HTR-8/SVneo (cell line): ENCODE data around the gene F2.
"Not testable (repeated sequence)": the region's sequence is repeated elsewhere in the genome, so short reads cannot be mapped to it uniquely, and the experiment has no call there.

Experiments used
- DNase-seq: peaks from one replicate; pipeline ENCODE4 v3.0.0; 2011; ENCODE audit warnings: low spot score, mixed read lengths; ENCODE audit not compliant: insufficient read length
- FAIRE-seq: peaks from 2 replicates; lab custom pipeline; 2011; peaks lifted over from hg19 to GRCh38; lab: Jason Lieb, UNC

F2 gene

DNA sequence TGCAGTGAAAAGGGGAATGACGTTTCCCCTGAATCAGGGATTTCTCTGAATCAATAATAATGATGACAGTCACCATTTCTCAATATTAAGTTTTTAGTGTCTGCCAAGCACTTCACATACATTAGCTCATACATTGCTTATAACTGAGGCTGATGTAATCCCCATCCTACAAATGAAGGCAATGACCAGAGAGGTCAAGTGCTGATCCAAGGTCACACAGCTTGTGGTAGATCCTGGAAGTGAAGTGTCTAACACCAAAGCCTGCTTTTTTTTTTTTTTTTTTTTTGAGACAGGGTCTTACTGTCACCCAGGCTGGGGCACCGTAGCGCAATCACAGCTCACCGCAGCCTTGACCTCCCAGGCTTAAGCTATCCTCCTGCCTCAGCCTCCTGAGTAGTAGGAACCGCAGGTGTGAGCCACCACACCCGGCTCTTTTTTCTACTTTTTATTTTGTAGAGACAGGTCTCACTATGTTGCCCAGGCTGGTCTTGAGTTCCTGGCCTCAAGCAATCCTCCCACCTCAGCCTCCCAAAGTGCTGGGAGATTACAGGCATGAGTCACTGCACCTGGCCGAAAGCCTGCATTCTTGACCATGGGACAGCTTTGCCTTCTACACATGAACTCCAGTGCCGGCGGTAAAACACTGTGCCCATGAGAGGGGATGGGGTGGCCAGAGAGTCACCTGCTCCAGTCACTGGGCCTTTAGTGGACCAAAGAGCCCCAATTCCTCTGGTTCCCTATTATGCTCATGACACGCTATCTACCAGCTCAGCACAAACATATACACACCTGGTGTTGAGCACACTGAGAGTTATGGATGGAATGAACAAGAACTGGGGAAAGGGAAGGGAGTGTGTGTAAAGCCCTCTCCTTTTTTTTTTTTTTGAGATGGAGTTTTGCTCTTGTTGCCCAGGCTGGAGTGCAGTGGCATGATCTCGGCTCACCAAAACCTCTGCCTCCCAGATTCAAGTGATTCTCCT lies 36.0 kb upstream of the F2 start:
- no peak for FAIRE-seq

DNA sequence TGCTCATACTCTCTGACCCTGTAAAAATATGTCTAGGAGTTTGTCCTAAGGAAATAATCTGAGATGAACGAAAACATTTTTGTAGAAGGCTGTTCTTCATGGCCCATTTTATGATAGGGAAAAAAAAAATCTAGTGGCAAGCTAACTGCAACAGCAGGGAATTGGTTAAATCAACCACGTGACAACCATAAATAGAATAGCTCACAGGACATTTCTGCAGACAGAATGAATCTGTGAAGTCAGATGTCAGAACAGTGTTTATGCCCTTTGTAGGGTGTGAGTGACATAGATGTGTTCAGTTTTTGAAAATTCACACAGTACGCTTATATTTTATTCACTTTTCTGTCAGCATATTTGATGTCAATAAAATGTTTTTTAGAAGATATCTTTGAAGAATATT lies 34.6 kb upstream of the F2 start:
- no peak for FAIRE-seq

More for the DNA sequence above, 36.0 kb upstream of the F2 start:
- DNase-seq = no peak

DNA sequence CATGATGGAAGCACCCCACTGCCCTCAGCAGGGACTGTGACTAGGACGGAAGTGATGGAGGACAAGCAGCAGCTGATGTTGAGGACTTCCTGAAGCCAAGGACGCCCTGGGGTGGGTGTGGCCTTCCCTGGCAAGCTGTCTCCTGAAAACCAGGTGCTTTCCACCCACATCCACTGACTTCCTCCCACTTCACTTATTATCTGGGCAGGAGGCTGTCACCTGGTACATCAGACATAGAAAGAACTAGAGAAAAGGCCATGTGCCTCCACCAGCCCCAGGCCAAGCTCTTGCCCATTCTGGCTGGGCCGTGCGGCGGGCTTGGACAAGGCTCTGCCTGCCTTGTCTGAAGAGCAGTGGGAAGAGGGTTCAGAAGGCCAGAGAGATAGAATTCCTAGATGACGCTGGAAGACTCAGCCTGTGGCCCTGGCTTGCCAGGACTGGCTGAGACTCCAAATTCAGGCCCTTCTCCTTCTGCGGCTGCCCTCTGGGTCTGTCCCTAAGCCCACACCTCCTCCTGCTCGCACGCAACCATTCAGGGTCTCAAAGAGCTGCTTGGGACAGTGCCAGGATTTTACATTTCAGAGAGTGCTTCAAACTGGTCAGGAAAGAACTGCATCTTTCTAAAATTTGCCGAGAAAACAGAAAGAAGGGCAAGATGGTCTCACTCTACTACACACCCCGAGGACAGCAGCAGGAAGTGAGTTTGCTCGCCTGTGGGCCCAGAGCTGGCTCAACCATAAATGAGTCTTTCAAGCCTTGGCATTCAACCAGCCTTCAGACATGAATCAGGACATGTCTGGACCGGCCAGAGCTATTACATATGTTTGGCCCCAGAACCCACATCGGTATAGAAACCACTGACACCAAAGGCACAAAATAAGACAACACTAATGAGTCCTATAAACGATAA lies 31.9 kb upstream of the F2 start:
- FAIRE-seq (no peak), DNase-seq (no peak)

More for the DNA sequence above, 34.6 kb upstream of the F2 start:
- DNase-seq = no peak

DNA sequence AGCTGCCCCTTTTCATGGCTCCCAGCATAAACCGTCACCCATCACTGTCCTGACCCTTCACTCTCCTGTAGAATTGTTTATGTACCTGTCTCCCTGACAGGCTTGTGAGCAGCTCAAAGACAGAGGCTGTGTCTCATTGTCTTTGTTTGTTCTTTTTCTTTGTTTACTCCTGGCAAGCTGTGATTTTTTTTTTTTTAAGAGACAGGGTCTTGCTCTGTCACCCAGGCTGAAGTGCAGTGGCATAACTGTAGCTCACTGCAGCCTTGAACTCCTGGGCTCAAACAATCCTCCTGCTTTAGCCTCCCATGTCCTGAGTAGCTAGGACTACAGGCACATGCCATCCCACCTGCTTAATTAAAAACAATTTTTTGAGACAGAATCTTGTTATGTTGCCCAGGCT lies 28.3 kb upstream of the F2 start:
- no peak for FAIRE-seq

DNA sequence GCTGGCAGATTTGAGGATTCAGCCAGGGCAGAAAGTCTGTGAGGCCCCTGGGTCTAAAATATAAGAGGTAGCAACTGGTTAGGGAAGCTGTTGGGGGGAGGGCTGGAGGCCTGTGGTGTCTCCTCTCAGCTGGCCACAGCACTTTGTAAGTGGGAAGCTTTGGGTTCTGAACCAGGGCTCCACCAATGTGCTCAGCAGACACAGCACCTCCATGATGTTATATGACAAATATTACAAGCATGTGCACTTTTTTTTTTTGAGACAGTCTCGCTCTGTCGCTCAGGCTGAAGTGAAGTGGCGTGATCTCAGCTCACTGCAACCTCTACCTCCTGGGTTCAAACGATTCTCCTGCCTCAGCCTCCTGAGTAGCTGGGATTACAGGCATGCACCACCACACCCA lies 26.6 kb upstream of the F2 start:
- no peak for FAIRE-seq
- DNase-seq = no peak

More for the DNA sequence above, 28.3 kb upstream of the F2 start:
- no peak for DNase-seq

DNA sequence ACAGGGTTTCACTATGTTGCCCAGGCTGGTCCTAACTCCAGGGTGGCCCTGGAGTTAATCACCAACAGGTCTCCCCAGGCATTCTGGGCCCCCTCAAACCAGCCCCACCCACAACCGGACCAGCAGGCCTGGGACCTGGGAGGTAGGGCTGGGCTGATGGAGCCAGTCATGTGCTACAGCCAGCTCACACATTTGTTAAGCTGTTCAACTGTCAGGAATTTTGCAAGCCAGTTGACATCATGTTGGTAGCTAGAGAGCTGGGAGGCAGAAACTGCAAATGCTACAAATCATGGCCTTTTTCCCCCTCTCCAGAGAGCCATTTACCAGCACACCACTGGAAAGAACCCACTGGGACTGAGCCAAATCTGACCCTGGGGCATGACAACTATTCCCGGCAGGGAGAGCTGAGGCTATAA lies 25.4 kb upstream of the F2 start:
- DNase-seq = no peak
- FAIRE-seq = no peak

DNA sequence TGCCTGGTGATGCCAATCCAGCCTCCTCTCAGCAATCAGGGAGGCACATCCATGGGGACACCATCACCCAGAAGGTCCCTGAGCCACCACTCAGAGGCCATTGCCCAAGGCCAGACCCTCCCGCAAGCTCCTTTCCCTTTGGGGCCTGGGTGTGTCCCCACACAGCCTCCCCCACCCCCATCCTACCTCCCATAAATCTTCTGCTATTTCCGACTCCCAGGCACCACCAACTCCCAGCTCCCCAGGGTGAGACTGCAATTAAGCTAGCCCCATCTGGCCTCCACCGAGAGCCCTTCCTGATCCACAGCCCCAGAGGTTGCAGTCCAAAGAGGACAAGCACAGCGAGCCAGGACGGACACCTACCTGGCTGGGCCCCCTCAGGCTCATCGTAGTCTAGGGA lies 24.9 kb upstream of the F2 start:
- DNase-seq = no peak
- no peak for FAIRE-seq

DNA sequence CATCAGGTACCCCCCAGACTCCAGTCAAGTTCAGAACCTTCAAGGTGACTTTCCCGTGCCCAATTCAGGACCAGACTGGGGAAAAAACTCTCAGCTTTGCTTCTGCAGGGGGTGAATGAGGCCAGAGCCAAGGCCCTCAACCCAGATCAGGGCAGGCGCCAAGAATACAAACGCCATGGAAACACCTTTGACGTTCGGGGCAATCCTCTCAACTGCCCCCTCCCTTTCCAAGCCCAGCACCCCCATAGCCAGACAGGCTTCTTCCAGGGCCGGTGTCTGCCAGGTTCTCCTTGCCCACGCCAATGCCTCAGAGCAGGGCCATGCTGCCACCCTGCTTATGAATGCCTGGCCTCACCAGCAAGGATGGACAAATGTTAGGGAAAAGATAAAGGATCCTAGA lies 24.4 kb upstream of the F2 start:
- no peak for FAIRE-seq

DNA sequence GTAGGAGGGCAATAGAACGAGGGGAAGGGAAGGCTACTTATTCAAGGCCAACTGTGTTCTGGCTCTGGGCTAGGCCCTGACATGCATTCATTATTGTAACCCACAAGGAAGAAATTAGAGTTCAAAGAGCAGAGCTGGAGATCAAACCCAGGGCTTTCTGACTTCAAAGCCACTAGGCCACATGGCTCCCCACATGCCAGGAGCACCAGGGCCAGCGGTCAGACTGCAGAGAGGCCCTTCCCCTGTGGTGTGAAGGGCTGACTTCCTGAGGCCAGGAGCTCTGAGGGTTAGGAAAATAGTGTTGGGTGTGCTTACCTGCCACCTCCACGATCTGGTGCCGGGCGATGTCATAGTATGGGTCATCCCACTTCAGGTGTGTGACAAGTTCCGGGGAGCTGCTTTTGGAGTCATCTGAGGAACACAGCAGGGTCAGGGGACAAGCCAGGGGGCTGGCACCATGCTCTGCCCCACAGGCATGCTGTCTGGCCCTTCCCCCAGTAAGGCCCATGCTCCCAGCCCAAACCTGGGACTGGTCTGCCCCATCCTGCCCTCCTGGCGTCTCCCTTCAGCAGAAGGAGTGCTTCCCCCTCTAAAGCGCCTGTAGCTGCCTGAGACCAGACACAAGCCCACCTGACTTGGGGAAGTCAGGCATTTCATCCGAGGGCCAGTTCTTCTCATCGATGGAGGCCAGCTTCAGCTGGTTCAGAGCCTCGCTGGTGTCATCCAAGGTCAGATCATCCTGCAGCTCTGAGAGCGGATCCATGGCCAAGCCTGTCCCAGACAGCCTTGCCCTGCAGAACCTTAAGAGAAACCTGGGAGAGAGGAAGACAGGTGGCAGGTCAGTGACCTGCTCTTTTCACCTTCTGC lies 23.4 kb upstream of the F2 start:
- FAIRE-seq (no peak), DNase-seq (no peak)

More for the DNA sequence above, 24.4 kb upstream of the F2 start:
- DNase-seq = no peak

DNA sequence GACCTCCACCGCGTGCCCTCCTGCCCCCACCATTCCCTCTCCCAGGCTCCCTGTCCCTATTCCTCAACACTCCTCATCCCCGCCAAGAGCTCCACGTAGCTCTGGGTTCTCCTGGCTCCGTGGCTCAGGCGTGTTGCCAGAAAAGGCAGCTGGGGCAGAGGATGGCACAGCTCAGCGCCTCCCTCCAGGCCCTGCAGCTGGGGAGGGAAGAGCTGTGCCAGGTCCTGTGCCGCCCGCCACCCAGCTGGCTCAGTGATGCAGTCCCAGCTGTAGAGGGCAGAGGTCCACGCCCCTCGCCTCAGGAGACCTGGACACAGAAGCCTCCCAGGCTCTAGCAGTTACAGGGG lies 22.8 kb upstream of the F2 start:
- no peak for FAIRE-seq

DNA sequence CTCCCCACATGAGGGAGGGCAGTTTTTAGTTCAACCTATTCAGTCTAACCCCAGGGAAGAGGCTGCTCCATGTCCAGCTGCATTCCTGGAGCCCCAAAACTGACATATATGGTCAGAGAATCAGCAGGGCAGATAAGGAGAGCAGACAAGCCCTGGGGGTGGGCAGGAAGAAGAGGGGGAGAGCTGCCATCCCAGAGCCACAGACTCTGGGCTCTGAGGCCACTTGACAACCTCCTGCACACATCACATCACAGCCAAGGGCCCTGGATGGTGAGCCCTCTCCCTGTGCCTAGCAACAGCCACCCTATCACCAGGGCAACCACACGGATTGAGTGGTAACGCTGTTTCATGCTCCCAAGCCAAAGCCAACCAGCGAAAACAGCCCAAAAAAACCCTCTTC lies 21.7 kb upstream of the F2 start:
- DNase-seq (no peak), FAIRE-seq (no peak)

More for the DNA sequence above, 22.8 kb upstream of the F2 start:
- no peak for DNase-seq

DNA sequence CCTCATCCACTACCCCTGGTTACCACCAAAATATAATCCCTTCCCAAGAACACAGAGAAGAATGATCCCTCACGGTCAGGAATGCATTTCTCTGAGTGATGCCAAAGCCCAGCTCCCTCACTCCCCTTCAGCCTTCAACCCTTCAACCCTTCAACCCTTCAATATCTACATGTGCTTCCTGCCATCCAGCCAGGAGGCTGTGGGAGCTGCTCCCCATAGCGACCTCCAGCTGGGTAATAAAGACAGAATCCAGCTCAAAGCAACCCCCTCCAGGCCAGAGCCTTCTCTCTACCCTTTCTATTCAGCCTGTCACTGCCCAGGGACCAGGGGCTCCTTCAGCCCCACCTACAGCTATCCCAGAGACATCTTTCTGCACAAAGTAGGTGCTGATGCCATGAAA lies 21.3 kb upstream of the F2 start:
- FAIRE-seq = no peak
- DNase-seq = no peak

DNA sequence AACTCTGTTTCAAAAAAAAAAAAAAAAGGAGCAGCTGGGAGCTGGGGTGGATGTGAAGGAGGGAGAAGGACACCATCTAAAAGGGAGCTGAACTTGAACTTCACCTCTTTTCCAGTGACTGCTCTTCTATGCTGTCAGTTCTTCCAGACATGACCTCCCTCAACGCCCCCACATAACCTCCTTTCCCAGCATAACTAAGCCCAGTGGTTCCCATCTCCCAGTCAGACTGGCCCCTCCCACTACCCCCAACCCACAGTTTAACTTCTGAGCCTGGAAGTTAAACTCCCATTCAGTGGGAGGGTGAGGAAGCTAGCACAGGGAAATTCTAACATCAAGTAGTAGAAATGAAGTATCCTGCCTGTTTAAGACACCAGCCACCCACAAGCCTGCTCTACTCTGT lies 20.4 kb upstream of the F2 start:
- FAIRE-seq (no peak), DNase-seq (no peak)

DNA sequence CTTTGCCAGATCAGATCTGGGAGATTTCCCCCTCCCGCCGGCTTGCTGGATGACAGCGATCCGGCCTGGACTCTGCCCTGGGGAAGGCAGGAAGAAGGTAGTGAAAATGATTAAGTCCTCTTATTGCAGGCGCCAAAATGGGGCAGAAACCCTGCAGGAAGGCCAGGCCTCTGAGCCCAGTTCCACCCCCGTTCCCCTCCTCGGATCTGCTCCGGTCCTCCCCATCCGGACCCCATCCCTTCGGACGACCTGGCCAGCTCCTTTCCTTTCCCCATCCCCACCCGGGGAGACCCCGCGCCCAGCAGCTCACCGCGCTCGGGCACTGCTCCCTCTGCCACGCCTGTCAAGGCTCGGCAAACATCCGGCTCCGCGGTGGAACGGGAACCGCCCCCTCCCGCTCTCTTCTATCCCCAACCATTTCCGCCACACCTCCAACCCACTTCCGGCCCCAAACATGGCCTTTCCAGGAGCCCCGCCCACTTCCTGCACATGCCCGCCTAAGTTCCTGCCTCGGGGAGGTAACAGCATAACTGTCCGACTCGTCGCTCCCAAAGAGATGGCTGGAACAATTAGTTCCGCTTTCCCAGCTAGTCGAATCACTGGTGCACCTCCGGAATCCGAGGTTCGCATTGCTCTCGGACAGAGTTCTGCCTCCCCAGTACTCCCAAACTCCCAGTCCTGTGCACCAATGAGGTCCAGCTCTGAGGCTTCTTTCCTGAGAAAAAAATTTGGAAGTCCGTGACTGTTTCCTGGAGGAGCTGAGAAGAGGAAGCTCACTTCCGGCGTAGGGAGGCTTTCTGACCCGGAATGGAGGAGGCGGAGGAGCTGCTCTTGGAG lies 18.6 kb upstream of the F2 start, which contains the start of the genes ARHGAP1 and ZNF408:
Gene ARHGAP1 (minus strand): TSS at position 379 of the 837 bp plus-strand sequence. CDS start 4,512 bp downstream, outside the sequence.
Gene ZNF408 (plus strand): TSS at position 791 of the 837 bp plus-strand sequence. CDS start 17 bp downstream, at position 808.
- DNase-seq = peak; percentile 93
- peak; percentile 80 for FAIRE-seq

DNA sequence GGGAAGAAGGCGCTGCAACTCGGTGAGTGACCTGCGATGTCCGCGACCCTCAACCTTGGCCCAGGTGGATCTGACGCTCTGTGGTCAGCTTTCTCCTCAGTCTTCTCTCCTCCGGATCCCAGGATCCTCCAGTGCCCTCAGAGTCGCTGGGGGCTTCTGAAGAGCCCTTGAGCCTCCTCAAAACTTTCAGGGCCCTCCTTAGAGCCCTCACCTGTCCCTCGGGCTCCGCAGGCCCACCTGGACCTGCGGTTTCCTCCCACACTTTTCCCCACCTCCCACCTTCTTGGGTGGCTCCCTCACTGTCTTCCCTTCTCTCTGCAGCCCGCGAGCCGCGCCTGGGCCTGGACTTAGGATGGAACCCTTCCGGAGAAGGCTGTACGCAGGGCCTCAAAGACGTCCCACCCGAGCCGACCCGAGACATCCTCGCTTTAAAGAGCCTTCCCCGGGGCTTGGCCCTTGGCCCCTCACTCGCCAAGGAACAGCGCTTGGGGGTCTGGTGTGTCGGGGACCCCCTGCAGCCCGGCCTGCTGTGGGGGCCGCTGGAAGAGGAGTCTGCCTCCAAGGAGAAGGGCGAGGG lies 17.8 kb upstream of the F2 start:
- no peak for FAIRE-seq
- no peak for DNase-seq

DNA sequence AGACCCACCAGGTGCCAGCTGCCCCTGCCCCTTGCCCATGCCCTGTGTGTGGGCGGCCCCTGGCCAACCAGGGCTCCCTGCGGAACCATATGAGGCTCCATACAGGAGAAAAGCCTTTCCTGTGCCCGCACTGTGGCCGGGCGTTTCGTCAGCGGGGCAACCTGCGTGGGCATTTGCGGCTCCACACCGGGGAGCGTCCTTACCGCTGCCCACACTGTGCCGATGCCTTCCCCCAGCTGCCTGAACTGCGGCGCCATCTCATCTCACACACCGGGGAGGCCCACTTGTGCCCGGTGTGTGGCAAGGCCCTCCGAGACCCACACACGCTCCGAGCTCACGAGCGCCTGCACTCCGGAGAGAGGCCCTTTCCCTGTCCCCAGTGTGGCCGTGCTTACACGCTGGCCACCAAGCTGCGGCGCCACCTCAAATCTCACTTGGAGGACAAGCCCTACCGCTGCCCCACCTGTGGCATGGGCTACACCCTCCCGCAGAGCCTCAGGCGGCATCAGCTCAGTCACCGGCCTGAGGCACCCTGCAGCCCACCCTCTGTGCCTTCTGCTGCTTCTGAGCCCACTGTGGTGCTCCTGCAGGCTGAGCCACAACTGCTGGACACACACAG lies 13.8 kb upstream of the F2 start:
- FAIRE-seq (no peak), DNase-seq (no peak)

DNA sequence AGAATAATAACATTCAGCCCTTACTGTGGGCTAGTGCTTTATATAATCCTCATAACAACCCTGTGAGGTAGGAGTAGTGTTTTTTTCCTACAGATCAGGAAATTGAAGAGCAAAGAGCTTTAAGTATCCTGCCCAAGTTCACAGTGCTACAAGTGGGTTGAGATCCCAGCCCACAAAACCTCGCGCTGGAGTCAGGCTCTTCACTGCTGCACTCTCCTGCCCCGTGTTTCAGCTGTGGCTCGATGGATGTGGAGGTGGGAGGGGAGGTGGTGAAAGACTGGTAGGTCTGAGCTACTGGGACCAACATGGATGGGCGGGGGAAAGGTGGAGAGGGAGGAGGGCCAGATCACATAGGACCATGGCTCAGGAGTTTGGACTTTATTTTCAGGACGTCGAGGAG lies 12.1 kb upstream of the F2 start:
- FAIRE-seq = no peak
- DNase-seq = no peak

DNA sequence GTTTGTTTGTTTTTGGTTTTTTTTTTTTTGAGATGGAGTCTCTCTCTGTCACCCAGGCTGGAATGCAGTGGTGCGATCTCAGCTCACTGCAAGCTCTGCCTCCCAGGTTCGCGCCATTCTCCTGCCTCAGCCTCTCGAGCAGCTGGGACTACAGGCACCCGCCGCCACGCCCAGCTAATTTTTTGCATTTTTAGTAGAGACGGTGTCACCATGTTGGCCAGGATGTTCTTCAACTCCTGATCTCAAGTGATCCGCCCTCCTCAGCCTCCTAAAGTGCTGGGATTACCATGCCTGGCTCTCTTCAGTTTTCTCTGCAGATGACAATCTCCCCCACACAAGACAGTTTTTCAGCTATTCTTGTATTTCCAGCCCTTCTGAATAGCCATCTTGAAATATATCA lies 9.7 kb upstream of the F2 start:
- not testable (repeated sequence) for DNase-seq, FAIRE-seq
